HG03432 (cell line): ENCODE data around the gene LARGE1.

Experiments used
- ATAC-seq: cut with Tn5 transposase; IDR thresholded peaks from one replicate; pipeline ENCODE4 v1.9.1; 2021; ENCODE audit warnings: mild to moderate bottlenecking, moderate library complexity; ENCODE audit not compliant: unreplicated experiment

LARGE1 gene

GRCh38 chr22:33537059-33537458 lies 383.2 kb downstream of the LARGE1 start:
- no peak for ATAC-seq

- no peak for ATAC-seq
These were observed 384.1 kb downstream of the LARGE1 start for GRCh38 chr22:33535937-33536875.

- ATAC-seq, result no peak
These were observed 390.7 kb downstream of the LARGE1 start for GRCh38 chr22:33529424-33530113.

GRCh38 chr22:33528183-33528582 lies 392.1 kb downstream of the LARGE1 start:
- ATAC-seq, result no peak

- no peak for ATAC-seq
These were observed 393.7 kb downstream of the LARGE1 start for GRCh38 chr22:33526434-33527107.

GRCh38 chr22:33524511-33525260 lies 395.6 kb downstream of the LARGE1 start:
- no peak for ATAC-seq

- ATAC-seq, result no peak
These were observed 398.2 kb downstream of the LARGE1 start for GRCh38 chr22:33521879-33522665.

GRCh38 chr22:33520904-33521780 lies 399.1 kb downstream of the LARGE1 start:
- no peak for ATAC-seq

- ATAC-seq, result no peak
These were observed 400.0 kb downstream of the LARGE1 start for GRCh38 chr22:33519974-33520903.

GRCh38 chr22:33519071-33519973 lies 401.0 kb downstream of the LARGE1 start:
- no peak for ATAC-seq

GRCh38 chr22:33518405-33518804 lies 401.9 kb downstream of the LARGE1 start:
- no peak for ATAC-seq

- ATAC-seq, result no peak
These were observed 404.5 kb downstream of the LARGE1 start for GRCh38 chr22:33515795-33516194.

GRCh38 chr22:33513388-33514338 lies 406.6 kb downstream of the LARGE1 start:
- ATAC-seq, result no peak

- ATAC-seq, result no peak
These were observed 407.4 kb downstream of the LARGE1 start for GRCh38 chr22:33512908-33513307.

- ATAC-seq, result no peak
These were observed 409.8 kb downstream of the LARGE1 start for GRCh38 chr22:33510429-33510904.
